Measurements from ENCODE around the gene HMGB4. TPM values are rescaled to one million over a fixed set of nuclear protein-coding genes. Genes with fewer than 3 reads are reported as not detected.

The HMGB4 gene
- polyA plus RNA-seq, 1 donor (not counting 4 experiments of a cell fraction or from before 2014, with no cell fraction given): not detected

DNA sequence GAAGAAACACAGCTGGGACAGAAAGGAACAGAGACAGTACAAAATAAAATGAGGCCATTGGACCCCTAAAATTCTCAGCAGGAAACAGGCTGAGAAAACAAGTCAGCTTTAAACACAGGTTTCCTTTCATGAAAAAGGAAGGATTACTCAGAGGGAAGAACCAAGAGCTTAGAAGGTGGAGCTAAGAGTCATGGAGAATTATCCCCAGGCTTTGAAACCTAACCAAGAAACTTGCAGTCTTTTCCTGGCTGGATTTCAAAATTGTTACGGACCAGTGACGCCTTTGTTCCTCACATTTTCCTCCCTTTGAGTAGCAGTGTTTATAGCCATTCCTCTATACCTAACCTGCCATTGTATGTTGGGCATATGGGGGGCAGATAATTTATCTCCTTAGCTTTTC is 8.8 kb downstream of the HMGB4 start:
- peaks cover 10% of the 10 kb centered on the region for H3K4me1 ChIP-seq (ENCODE audit: control insufficient read depth, extremely low read depth, insufficient read depth, low read length)
- no peak overlapping the region for H3K27ac ChIP-seq (ENCODE audit: control insufficient read depth, insufficient read depth, low read length)
- TF ChIP-seq, protein P1, sequence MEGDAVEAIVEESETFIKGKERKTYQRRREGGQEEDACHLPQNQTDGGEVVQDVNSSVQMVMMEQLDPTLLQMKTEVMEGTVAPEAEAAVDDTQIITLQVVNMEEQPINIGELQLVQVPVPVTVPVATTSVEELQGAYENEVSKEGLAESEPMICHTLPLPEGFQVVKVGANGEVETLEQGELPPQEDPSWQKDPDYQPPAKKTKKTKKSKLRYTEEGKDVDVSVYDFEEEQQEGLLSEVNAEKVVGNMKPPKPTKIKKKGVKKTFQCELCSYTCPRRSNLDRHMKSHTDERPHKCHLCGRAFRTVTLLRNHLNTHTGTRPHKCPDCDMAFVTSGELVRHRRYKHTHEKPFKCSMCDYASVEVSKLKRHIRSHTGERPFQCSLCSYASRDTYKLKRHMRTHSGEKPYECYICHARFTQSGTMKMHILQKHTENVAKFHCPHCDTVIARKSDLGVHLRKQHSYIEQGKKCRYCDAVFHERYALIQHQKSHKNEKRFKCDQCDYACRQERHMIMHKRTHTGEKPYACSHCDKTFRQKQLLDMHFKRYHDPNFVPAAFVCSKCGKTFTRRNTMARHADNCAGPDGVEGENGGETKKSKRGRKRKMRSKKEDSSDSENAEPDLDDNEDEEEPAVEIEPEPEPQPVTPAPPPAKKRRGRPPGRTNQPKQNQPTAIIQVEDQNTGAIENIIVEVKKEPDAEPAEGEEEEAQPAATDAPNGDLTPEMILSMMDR (optimal IDR thresholded peaks at IDR 0.05 in 1 of 3, IDR thresholded peaks at IDR 0.05 in 1 of 3, conservative IDR thresholded peaks at IDR 0.05 in 1 of 3; ENCODE audit: extremely low read depth in 1 of 3, insufficient read depth in 2 of 3, low read length in 3 of 3): no peak
- no peak for TF ChIP-seq EZH2 (IDR thresholded peaks at IDR 0.05; ENCODE audit: low read length)
- no peak for DNase-seq (ENCODE audit: low read depth, low spot score)
- H3K36me3 ChIP-seq (ENCODE audit: control insufficient read depth in 2 of 2, extremely low read depth in 1 of 2, insufficient read depth in 2 of 2, low read length in 2 of 2): no peaks in the 10 kb centered on the region
- H3K4me2 ChIP-seq (ENCODE audit: control insufficient read depth, extremely low read depth, insufficient read depth, low read depth, low read length): no peak overlapping the region
- H3K9me1 ChIP-seq (ENCODE audit: control insufficient read depth, extremely low read depth, insufficient read depth, low read length): no peaks in the 10 kb centered on the region
- H3K9ac ChIP-seq (ENCODE audit: control insufficient read depth, extremely low read depth, insufficient read depth, low read length): no peak overlapping the region
- H2AFZ ChIP-seq (ENCODE audit: control insufficient read depth, low read length): no peak overlapping the region
- no peak for FAIRE-seq
- H3K4me3 ChIP-seq (ENCODE audit: control insufficient read depth in 2 of 3, extremely low read depth in 1 of 3, insufficient read depth in 2 of 3, low read depth in 1 of 3, low read length in 3 of 3): no peak overlapping the region
- H4K20me1 ChIP-seq (ENCODE audit: control insufficient read depth, extremely low read depth, insufficient read depth, low read length): no peaks in the 10 kb centered on the region
- dilution Hi-C loops (cut with MboI; ENCODE audit: extremely low pct_ligation_motif_present, low sequenced_read_pairs): no loop called here
- H3K79me2 ChIP-seq (ENCODE audit: control insufficient read depth, insufficient read depth, low read length): no peaks in the 10 kb centered on the region
- peaks cover 6% of the 10 kb centered on the region for H3K9me3 ChIP-seq (ENCODE audit: control insufficient read depth, low read depth, low read length)
- H3K27me3 ChIP-seq (ENCODE audit: control insufficient read depth, extremely low read depth, insufficient read depth, low read length): no peaks in the 10 kb centered on the region

DNA sequence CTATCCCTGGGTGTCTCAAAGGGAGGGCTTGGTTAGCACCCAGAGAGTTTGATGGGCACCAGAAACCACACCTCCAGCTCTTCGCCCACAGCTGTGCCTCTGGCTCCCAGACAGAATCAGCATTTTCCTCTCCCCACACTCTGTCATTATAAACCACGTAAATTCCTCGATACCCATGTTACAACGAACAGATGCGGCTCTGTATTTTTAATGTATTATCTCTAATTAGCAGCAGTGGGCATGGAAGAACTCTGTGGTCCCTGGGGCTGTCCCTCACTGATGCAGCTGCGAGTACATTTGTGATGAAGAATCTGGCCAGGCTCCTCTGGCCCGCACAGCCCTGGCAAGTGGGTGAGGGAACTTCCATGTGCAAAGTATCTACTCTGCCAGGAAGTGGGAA is 10.8 kb downstream of the HMGB4 start:
- DNase-seq (ENCODE audit: low read depth, low spot score): no peak
- dilution Hi-C loops (cut with MboI; ENCODE audit: extremely low pct_ligation_motif_present, low sequenced_read_pairs): no loop called here
- peaks cover 10% of the 10 kb centered on the region for H3K4me1 ChIP-seq (ENCODE audit: control insufficient read depth, extremely low read depth, insufficient read depth, low read length)
- H3K79me2 ChIP-seq (ENCODE audit: control insufficient read depth, insufficient read depth, low read length): no peaks in the 10 kb centered on the region
- H3K9me1 ChIP-seq (ENCODE audit: control insufficient read depth, extremely low read depth, insufficient read depth, low read length): no peaks in the 10 kb centered on the region
- no peak overlapping the region for H3K27ac ChIP-seq (ENCODE audit: control insufficient read depth, insufficient read depth, low read length)
- H2AFZ ChIP-seq (ENCODE audit: control insufficient read depth, low read length): no peak overlapping the region
- peaks cover 6% of the 10 kb centered on the region for H3K9me3 ChIP-seq (ENCODE audit: control insufficient read depth, low read depth, low read length)
- H3K36me3 ChIP-seq (ENCODE audit: control insufficient read depth in 2 of 2, extremely low read depth in 1 of 2, insufficient read depth in 2 of 2, low read length in 2 of 2): no peaks in the 10 kb centered on the region
- no peaks in the 10 kb centered on the region for H3K27me3 ChIP-seq (ENCODE audit: control insufficient read depth, extremely low read depth, insufficient read depth, low read length)
- no peak overlapping the region for H3K9ac ChIP-seq (ENCODE audit: control insufficient read depth, extremely low read depth, insufficient read depth, low read length)
- H4K20me1 ChIP-seq (ENCODE audit: control insufficient read depth, extremely low read depth, insufficient read depth, low read length): no peaks in the 10 kb centered on the region
- no peak for FAIRE-seq
- no peak for TF ChIP-seq EZH2 (IDR thresholded peaks at IDR 0.05; ENCODE audit: low read length)
- TF ChIP-seq, protein P1 (optimal IDR thresholded peaks at IDR 0.05 in 1 of 3, IDR thresholded peaks at IDR 0.05 in 1 of 3, conservative IDR thresholded peaks at IDR 0.05 in 1 of 3; ENCODE audit: extremely low read depth in 1 of 3, insufficient read depth in 2 of 3, low read length in 3 of 3): no peak
- H3K4me3 ChIP-seq (ENCODE audit: control insufficient read depth in 2 of 3, extremely low read depth in 1 of 3, insufficient read depth in 2 of 3, low read depth in 1 of 3, low read length in 3 of 3): no peak overlapping the region
- no peak overlapping the region for H3K4me2 ChIP-seq (ENCODE audit: control insufficient read depth, extremely low read depth, insufficient read depth, low read depth, low read length)

Measured in keratinocyte (primary cell).